NT2/D1 (cell line): Measurements from ENCODE around the gene NABP2.
A peak's percentile ranks its signal among the peaks of the same experiment; 100 is the strongest.

Source experiments
- DNase-seq: peaks from one replicate; pipeline ENCODE4 v3.0.0-alpha.2; 2011; ENCODE audit warnings: low read depth, low spot score
- H3K27me3 ChIP-seq: 2 replicates; pipeline ENCODE4 v1.6.0; 2011; ENCODE audit warnings: mild to moderate bottlenecking; ENCODE audit not compliant: insufficient read length, insufficient read depth
- H3K36me3 ChIP-seq: 2 replicates; pipeline ENCODE4 v1.6.1; 2011; ENCODE audit warnings: mild to moderate bottlenecking, low read length, mixed read lengths; ENCODE audit not compliant: insufficient read depth, insufficient read length
- H3K4me1 ChIP-seq: 2 replicates; pipeline ENCODE4 v1.5.1; 2011; ENCODE audit not compliant: insufficient read depth, insufficient read length
- H3K4me3 ChIP-seq: 2 replicates; pipeline ENCODE4 v1.5.1; 2011; ENCODE audit warnings: low read depth; ENCODE audit not compliant: insufficient read length
- H3K9ac ChIP-seq: 2 replicates; pipeline ENCODE4 v1.6.0; 2011; ENCODE audit warnings: low read depth; ENCODE audit not compliant: insufficient read length
- H3K9me3 ChIP-seq: 2 replicates; pipeline ENCODE4 v1.5.1; 2011; ENCODE audit warnings: mild to moderate bottlenecking, low read length; ENCODE audit not compliant: insufficient read depth
- SUZ12 ChIP-seq: IDR thresholded peaks from 2 replicates; pipeline ENCODE4 v1.6.1; 2011; ENCODE audit not compliant: insufficient read length, insufficient read depth; ENCODE audit errors: extremely low read depth
- YY1 ChIP-seq: IDR thresholded peaks from 2 replicates; pipeline ENCODE4 v1.6.1; 2011; ENCODE audit not compliant: insufficient read length, insufficient read depth
- ZNF274 ChIP-seq: IDR thresholded peaks from 2 replicates; pipeline ENCODE4 v1.6.1; 2011; ENCODE audit warnings: mild to moderate bottlenecking, low read depth, low read length

Gene NABP2

DNA sequence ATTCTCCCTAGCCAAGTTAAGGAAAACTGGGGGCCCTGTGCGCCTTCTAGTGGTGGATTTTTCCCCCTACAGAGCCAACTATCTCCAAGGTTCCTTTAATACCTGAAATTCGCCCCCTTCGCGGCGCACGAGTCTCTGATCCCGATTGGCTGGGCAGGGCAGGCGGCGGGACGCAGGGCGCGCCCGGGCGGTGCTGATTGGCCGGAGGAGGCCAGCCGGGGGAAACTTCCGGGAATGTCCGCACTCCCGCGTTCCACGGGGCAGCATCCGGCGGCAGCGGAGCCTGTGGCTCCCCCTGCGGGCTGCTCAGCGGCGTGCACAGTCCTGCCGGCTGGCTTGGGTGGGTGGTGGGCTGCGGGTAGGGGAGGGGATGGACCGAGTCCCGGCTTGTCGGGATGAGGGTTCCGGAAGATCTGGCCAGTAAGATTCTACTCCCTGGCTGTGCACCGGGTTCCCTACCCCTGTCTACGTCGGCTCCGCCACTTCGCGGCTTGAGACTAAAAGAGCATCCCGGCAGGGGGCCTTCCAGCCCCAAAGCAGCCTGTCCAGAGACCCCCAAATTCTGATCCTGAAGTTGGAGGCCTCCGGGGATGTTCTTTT is at the start of gene NABP2:
TSS of gene NABP2 (plus strand) at position 241 of the 600 bp plus-strand sequence. CDS start 515 bp downstream, outside the sequence.
- Histone ChIP-seq H3K9ac (peak within 1 kb of the TSS; percentile 75), H3K4me3 (peak within 1 kb of the TSS; percentile 58)
- no peak for TF ChIP-seq SUZ12
- no peak for TF ChIP-seq ZNF274
- no peak for TF ChIP-seq YY1

DNA sequence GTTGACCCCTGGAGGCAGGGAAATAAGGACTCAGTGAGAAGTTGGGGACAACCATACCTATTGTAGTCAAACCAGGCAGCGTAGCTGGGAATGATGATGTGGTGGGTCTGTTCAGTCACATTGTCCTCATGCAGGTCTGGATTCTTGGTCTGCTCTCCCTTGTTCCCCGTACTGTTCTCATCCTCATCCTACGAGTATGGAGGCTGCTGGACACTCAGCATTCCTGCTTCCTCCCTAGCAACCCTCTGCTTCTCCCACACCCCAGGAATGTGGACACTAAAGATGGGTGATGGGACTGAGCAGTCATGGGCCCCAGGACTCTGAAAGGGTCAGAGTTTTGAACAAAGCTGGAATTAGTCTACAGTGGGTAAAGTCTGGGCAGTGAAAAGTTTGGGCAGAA is 45.8 kb upstream of the NABP2 start:
- no peaks in the 10 kb centered on the region for H3K4me1 ChIP-seq
- no peak for DNase-seq
- H3K27me3 ChIP-seq = no peaks in the 10 kb centered on the region
- no peak for TF ChIP-seq ZNF274
- TF ChIP-seq YY1 = no peak
- no peak for TF ChIP-seq SUZ12
- peaks cover 81% of the 10 kb centered on the region for H3K36me3 ChIP-seq
- H3K4me3 ChIP-seq = no peak overlapping the region
- no peaks in the 10 kb centered on the region for H3K9me3 ChIP-seq
- no peak overlapping the region for H3K9ac ChIP-seq

More for the DNA sequence above, at the start of gene NABP2:
- peaks cover 7% of the 10 kb centered on the region; the same call in 1 of the 2 replicates for H3K9me3 ChIP-seq
- H3K27me3 ChIP-seq = no peaks in the 10 kb centered on the region
- peaks cover 9% of the 10 kb centered on the region for H3K36me3 ChIP-seq
- no peaks in the 10 kb centered on the region for H3K4me1 ChIP-seq
- DNase-seq = peak; percentile 97

DNA sequence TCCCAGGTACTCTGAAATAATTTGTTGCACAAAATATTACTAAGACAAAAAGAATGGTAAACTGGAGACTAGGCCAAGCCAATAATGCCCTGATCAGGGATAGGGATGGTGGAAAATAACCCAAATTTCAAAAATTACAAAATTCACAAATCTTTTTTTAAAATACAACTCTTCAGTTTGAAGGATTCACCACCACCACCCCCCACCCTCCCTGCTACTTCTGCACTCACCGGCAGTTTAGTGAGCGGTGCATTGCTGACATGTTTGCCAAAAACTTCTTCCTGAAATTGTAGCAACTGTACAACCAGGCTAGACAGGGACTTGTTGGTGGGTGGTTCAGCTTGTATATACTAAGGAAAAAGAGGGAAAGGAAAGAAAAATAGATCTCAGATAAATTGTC is 37.2 kb upstream of the NABP2 start:
- DNase-seq = no peak
- Histone ChIP-seq H3K27me3 (no peaks in the 10 kb centered on the region), H3K9ac (no peak overlapping the region), H3K4me1 (no peaks in the 10 kb centered on the region), H3K36me3 (peaks cover 45% of the 10 kb centered on the region), H3K9me3 (no peaks in the 10 kb centered on the region), H3K4me3 (no peak overlapping the region)
- TF ChIP-seq SUZ12 (no peak), ZNF274 (no peak), YY1 (no peak)

DNA sequence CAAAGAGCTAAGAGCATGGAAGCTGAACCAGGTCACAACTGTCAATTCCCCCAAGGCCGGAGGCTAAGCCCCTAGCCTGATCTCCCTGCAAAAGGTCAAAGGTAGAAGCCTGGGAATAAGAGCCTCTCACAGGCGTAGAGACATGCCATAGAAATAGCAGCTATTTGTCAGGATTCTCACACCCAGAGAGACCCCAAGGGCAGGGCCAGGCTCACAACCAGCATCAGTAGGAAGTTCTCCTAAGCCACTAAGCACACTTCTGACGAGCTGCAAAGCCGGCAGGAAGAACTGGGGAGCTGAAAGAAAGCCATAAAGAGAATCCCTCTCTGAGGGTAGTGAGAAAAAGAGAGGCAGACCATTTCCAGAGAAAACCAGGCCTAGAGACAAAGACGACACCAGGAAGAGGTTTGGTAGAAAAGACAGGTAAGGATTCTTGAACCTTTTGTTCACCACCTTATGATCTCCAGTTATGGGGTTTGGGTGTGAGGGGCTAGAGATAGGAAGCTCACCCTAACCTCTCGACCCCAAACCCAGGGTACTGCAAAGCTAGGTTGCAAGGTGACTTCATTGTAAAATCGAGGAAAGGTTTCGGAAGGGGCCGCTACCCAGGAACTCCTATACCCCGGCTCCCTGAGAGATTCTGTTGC is 35.9 kb upstream of the NABP2 start:
- Histone ChIP-seq H3K9me3 (no peaks in the 10 kb centered on the region), H3K36me3 (peaks cover 34% of the 10 kb centered on the region), H3K4me1 (no peaks in the 10 kb centered on the region), H3K9ac (peak overlapping the region; percentile 91), H3K4me3 (peak overlapping the region; percentile 76), H3K27me3 (no peaks in the 10 kb centered on the region)
- DNase-seq = no peak
- no peak for TF ChIP-seq SUZ12

DNA sequence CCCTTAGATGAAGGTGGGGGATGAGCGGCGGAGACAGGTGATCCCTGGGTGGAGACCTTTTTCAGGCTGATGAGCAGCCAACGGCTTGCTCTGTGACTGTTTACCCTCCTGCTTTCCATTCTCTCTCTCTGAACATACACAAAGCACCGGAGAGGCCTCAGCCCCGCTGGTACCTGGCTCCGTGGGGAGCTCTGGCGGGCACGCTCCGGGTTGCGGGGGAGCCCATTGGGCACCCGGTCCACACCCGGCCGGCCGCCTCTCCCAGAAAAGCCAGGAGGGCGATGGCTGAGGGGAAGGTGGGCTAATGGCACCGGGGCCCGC is 35.4 kb upstream of the NABP2 start:
- Histone ChIP-seq H3K36me3 (peaks cover 30% of the 10 kb centered on the region), H3K9ac (peak overlapping the region; percentile 91), H3K4me3 (peak overlapping the region; percentile 76), H3K27me3 (no peaks in the 10 kb centered on the region), H3K9me3 (no peaks in the 10 kb centered on the region), H3K4me1 (no peaks in the 10 kb centered on the region)
- DNase-seq = no peak
- TF ChIP-seq YY1 = no peak

DNA sequence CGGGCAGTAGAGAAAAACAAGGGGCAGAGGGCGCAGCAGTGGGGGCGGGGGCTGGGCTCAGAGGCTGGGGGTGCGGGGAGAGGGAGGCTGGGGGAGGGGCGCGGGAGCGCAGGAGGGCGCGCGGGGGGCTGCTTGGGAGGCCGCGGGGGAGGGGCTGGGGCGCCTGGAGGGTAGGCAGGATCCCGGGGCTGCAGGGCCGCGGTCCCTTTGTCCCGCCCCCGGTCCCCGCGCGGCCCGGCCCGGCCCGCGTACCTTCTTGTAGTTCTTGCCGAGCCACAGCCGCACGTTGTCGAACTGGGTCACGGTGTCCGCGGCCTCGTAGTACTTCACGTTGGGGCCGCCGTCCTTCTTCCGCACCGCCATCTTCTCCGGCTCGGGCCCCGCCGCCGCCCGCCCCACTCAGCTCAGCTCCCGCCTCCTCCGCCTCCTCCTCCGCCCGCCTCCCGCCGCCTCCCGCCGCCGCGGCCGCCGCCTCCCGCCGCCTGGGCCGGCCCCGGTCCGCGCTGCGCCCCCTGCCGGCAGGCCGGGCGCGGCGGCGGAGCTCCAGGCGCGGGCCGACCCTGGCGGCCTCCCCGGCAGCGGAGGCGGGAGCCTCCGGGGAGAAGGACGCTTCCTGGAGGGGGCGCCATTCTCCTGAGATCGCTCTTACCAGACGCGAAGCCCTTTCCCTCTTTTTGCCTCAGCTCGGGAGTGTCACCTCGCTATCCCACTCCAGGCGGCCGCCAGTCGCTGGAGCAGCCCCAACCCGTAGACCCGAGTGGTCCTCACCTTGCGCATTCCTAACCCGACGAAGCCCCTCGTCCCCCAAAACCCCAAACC is 34.8 kb upstream of the NABP2 start, which contains the start of gene SMARCC2:
TSS of gene SMARCC2 (minus strand) at position 385 of the 819 bp plus-strand sequence. CDS start at position 363, 22 bp downstream.
- TF ChIP-seq SUZ12 (no peak), YY1 (no peak), ZNF274 (no peak)
- H3K4me1 ChIP-seq = no peaks in the 10 kb centered on the region
- peak within 1 kb of the TSS; percentile 94 for H3K9ac ChIP-seq
- peak within 1 kb of the TSS; percentile 90 for H3K4me3 ChIP-seq
- DNase-seq = peak; percentile 90
- no peaks in the 10 kb centered on the region for H3K27me3 ChIP-seq
- H3K9me3 ChIP-seq = no peaks in the 10 kb centered on the region
- H3K36me3 ChIP-seq = peaks cover 24% of the 10 kb centered on the region

DNA sequence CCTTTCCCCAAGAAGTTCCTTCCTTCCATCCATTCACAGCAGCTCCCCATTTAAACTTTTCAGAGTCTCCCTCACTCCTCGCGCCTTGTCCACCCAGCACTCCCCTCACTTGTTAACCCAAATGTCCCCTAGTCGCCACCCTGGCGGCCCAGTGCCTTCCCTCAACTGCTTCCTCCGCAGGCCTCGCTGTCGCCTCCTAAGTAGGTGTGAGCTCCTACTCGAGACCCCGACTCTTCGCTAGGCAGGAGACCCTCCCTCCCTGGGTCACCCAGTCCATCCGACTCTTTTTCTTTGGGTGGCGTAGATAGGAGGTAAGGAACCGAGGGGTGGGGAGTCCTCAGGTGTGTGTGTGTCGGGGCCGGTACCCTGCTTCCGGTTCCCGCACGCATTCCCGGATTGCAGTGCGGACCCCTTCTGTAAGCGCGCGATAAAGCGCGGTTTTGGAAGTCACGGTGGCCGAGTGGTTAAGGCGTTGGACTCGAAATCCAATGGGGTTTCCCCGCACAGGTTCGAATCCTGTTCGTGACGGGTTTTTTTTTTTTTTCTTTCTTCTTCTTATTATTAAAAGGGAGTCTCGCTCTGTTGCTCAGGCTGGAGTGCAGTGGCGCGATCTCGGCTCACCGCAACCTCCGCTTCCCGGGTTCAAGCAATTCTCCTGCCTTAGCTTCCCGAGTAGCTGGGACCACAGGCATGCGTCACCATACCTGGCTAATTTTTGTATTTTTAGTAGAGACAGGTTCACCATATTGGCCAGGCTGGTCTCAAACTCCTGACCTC is 34.0 kb upstream of the NABP2 start:
- Histone ChIP-seq H3K36me3 (peaks cover 16% of the 10 kb centered on the region), H3K27me3 (no peaks in the 10 kb centered on the region), H3K9ac (peak overlapping the region; percentile 94), H3K4me1 (no peaks in the 10 kb centered on the region), H3K9me3 (no peaks in the 10 kb centered on the region), H3K4me3 (peak overlapping the region; percentile 90)
- DNase-seq = peak; percentile 89
- TF ChIP-seq YY1 (no peak), ZNF274 (no peak), SUZ12 (no peak)
